ENCODE measurements around the gene SNAP29.

The SNAP29 gene

GRCh38 chr22:20884454-20884853 lies 25.6 kb downstream of the SNAP29 start:
- TF ChIP-seq ZFP3 (CRISPR knock-in tag; IDR thresholded peaks at IDR 0.05): no peak
- TF ChIP-seq RARB (CRISPR knock-in tag; IDR thresholded peaks at IDR 0.05): no peak
- TF ChIP-seq ZNF70 (CRISPR knock-in tag; IDR thresholded peaks at IDR 0.05): no peak
- TF ChIP-seq, protein P1, sequence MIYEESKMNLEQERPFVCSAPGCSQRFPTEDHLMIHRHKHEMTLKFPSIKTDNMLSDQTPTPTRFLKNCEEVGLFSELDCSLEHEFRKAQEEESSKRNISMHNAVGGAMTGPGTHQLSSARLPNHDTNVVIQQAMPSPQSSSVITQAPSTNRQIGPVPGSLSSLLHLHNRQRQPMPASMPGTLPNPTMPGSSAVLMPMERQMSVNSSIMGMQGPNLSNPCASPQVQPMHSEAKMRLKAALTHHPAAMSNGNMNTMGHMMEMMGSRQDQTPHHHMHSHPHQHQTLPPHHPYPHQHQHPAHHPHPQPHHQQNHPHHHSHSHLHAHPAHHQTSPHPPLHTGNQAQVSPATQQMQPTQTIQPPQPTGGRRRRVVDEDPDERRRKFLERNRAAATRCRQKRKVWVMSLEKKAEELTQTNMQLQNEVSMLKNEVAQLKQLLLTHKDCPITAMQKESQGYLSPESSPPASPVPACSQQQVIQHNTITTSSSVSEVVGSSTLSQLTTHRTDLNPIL (CRISPR knock-in tag; IDR thresholded peaks at IDR 0.05; ENCODE audit: low read depth): no peak
- no peak for TF ChIP-seq ESRRG (CRISPR knock-in tag; IDR thresholded peaks at IDR 0.05)
- TF ChIP-seq ZC3H10 (CRISPR knock-in tag; IDR thresholded peaks at IDR 0.05): no peak
- no peak for TF ChIP-seq OSR1 (CRISPR knock-in tag; IDR thresholded peaks at IDR 0.05)
- TF ChIP-seq POU6F1 (CRISPR knock-in tag; IDR thresholded peaks at IDR 0.05; ENCODE audit: borderline replicate concordance, low read depth): no peak
- no peak for TF ChIP-seq TCF4 (CRISPR knock-in tag; IDR thresholded peaks at IDR 0.05; ENCODE audit: borderline replicate concordance)
- no peak for TF ChIP-seq CSDC2 (CRISPR knock-in tag; IDR thresholded peaks at IDR 0.05)
- no peak for TF ChIP-seq BACH2 (CRISPR knock-in tag; IDR thresholded peaks at IDR 0.05; ENCODE audit: borderline replicate concordance)
- TF ChIP-seq GLIS3 (CRISPR knock-in tag; IDR thresholded peaks at IDR 0.05): no peak
- ATAC-seq: no peak

GRCh38 chr22:20885017-20885556 lies 26.3 kb downstream of the SNAP29 start:
- TF ChIP-seq ZNF8 (CRISPR knock-in tag; IDR thresholded peaks at IDR 0.05) (no peak), TSHZ2 (CRISPR knock-in tag; IDR thresholded peaks at IDR 0.05) (no peak), PPARA (CRISPR knock-in tag; IDR thresholded peaks at IDR 0.05; ENCODE audit: borderline replicate concordance) (no peak), ZC3H10 (CRISPR knock-in tag; IDR thresholded peaks at IDR 0.05) (no peak), GLIS3 (CRISPR knock-in tag; IDR thresholded peaks at IDR 0.05) (no peak), ZNF565 (CRISPR knock-in tag; conservative IDR thresholded peaks at IDR 0.05; ENCODE audit: low read depth) (no peak), ZFP3 (CRISPR knock-in tag; IDR thresholded peaks at IDR 0.05) (no peak), TOX (CRISPR knock-in tag; IDR thresholded peaks at IDR 0.05; ENCODE audit: borderline replicate concordance) (no peak), ISL1 (CRISPR knock-in tag; IDR thresholded peaks at IDR 0.05) (no peak), CSRNP3 (CRISPR knock-in tag; IDR thresholded peaks at IDR 0.05) (no peak), SNAI2 (CRISPR knock-in tag; IDR thresholded peaks at IDR 0.05) (no peak), ZFP30 (CRISPR knock-in tag; IDR thresholded peaks at IDR 0.05) (no peak)
- TF ChIP-seq, protein P1 (CRISPR knock-in tag; IDR thresholded peaks at IDR 0.05; ENCODE audit: low read depth): no peak
- peak; percentile 50 for ATAC-seq

- ATAC-seq: peak; percentile 100
- TF ChIP-seq ARNTL (CRISPR knock-in tag; IDR thresholded peaks at IDR 0.05; ENCODE audit: borderline replicate concordance, low read depth) (no peak), TCF4 (CRISPR knock-in tag; IDR thresholded peaks at IDR 0.05; ENCODE audit: borderline replicate concordance) (peak; percentile 25; the same call in 1 of the 2 replicates)
Observed at GRCh38 chr22:20885557-20886323, 26.9 kb downstream of the SNAP29 start.
